ENCODE data around the gene RASL10A. TPM values are rescaled to one million over a fixed set of nuclear protein-coding genes. Genes with fewer than 3 reads are reported as not detected.

The RASL10A gene
- total RNA-seq (2022; extraction: Qiagen RNA extraction; ENCODE audit: low read depth) = 0.13 to 0.32 TPM (median 0.24 TPM) in 4 of 5 replicates, not detected in the other

GRCh38 chr22:29315286-29316140 is at the start of gene RASL10A:
TSS of gene RASL10A (minus strand) at chr22:29315697. CDS start at chr22:29315246, 451 bp downstream.

GRCh38 chr22:29306175-29306834 is 9.2 kb downstream of the RASL10A start, which contains the start of gene GAS2L1:
TSS of gene GAS2L1 (plus strand) at chr22:29306650. CDS start at chr22:29308106, 1,456 bp downstream.

GRCh38 chr22:29267858-29268510 is 47.5 kb downstream of the RASL10A start, which contains the start of the genes EWSR1 and RHBDD3:
TSS of gene EWSR1 (plus strand) at chr22:29268268. CDS start at chr22:29268337, 69 bp downstream.
TSS of gene RHBDD3 (minus strand) at chr22:29267981. CDS start at chr22:29265626, 2,355 bp downstream.

Other genes with a start within 250 kb of the RASL10A start
- gene KREMEN1, start 242.7 kb downstream of the RASL10A start, total RNA-seq (2022; extraction: Qiagen RNA extraction; ENCODE audit: low read depth) = 2.3 to 3.6 TPM (median 3.4 TPM) in 5 replicates
- gene EMID1, start 109.8 kb downstream of the RASL10A start, total RNA-seq (2022; extraction: Qiagen RNA extraction; ENCODE audit: low read depth) = 0.31 to 0.72 TPM (median 0.38 TPM) in 5 replicates
- gene RHBDD3, start 47.7 kb downstream of the RASL10A start, total RNA-seq (2022; extraction: Qiagen RNA extraction; ENCODE audit: low read depth) = 21.5 to 31.6 TPM (median 30.2 TPM) in 5 replicates
- 215 to 239 TPM (median 224 TPM) in 5 replicates for gene EWSR1, start 47.4 kb downstream of the RASL10A start, total RNA-seq (2022; extraction: Qiagen RNA extraction; ENCODE audit: low read depth)
- gene GAS2L1, start 9.0 kb downstream of the RASL10A start, total RNA-seq (2022; extraction: Qiagen RNA extraction; ENCODE audit: low read depth) = 18.3 to 33.6 TPM (median 29.1 TPM) in 5 replicates
- gene AP1B1, start 72.9 kb upstream of the RASL10A start, total RNA-seq (2022; extraction: Qiagen RNA extraction; ENCODE audit: low read depth) = 22.3 to 28.7 TPM (median 28.3 TPM) in 5 replicates
- gene RFPL1, start 122.9 kb upstream of the RASL10A start, total RNA-seq (2022; extraction: Qiagen RNA extraction; ENCODE audit: low read depth) = not detected in 5 replicates
- gene NEFH, start 164.5 kb upstream of the RASL10A start, total RNA-seq (2022; extraction: Qiagen RNA extraction; ENCODE audit: low read depth) = 0.09 to 0.15 TPM (median 0.11 TPM) in 5 replicates
- gene THOC5, start 238.1 kb upstream of the RASL10A start, total RNA-seq (2022; extraction: Qiagen RNA extraction; ENCODE audit: low read depth) = 29.3 to 31.6 TPM (median 31.0 TPM) in 5 replicates